HPDE6-E6E7 (cell line): ENCODE data around the gene USP13.

ENCODE experiments used
- DNase-seq: peaks from one replicate; pipeline ENCODE4 v3.0.0; 2011; ENCODE audit warnings: missing footprints; ENCODE audit errors: extremely low spot score

Gene USP13

DNA sequence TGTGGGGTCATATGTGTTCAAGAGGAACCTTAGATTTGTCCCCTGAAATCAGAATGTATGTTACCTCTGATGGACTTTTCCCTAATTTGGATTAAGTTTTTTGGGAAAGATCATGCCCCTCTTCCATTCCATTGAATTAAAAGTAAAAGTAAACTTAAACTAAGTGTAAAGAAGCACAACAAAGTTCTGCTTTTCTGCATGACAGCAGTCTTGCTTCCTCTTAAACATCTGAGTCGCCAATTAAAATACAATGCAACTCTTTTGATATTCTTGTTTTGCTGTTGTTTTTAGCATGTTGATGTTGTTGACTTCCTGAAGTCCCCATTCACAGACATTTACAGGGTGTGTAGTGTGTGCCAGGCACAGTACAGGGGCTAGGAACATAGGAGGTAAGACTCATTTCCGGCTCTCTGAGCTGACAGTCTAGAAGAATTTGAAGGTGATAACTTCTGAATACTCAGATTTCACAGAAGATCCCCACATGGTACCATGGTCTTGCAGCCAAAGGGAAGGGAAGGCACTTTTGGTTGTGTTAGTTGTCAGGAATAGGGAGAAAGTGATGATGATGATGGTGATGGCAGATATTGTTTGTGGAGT, 45.0 kb downstream of the USP13 start:
- DNase-seq, result no peak

- no peak for DNase-seq
These were observed 47.9 kb downstream of the USP13 start for GRCh38 chr3:179700716-179701115.

DNA sequence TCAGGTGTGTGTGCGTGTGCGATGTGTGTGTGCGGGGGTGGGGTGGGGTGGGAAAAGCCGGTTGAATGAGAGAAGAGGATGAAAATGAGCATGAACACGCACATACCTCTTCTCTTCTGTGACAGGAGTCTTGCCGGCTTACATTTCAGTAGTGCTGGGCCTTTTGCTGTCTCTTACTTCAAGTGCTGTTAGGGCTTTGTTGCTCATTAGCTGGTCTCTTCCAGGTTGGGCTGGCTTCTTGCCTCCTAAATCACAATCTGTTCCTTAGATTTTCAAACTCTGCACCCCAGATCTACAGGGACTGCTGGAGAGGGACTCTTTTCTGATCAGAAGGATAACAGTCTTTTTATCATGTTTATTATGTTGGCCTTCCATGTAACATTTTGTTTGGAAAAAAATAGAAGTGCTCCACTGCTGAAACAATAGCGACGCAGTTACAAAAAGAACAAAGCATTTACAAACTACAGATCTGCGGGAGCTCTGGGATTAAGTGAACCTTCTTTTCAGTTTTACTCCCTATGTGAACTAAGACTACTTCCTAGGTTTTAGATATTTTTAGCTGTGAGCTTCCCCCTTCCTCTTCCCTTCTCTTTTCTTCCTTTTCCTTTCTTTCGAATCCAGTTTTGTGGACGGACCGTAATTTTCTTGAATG, 48.5 kb downstream of the USP13 start:
- no peak for DNase-seq

- DNase-seq, result no peak
These were observed 49.6 kb downstream of the USP13 start for GRCh38 chr3:179702271-179702947.

- no peak for DNase-seq
These were observed 51.0 kb downstream of the USP13 start for GRCh38 chr3:179703816-179704215.

DNA sequence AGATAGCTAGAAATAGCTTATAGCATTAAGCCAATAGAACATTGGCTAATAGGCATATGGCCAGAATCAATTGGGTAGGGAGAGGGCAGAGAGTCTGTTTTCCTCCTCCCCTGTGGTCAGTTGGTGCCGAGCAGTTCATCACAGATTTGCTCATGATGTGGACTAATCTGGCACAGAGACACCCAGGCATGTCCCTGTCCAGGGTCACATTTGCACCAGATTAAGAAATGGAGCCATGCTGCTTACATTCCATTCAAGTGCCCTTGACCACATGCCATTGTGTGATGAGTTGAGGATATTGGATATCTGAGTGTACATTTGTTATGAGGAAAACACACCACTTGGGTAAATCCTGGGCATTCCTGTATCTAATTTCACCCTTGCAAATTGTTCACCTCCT, 53.4 kb downstream of the USP13 start:
- no peak for DNase-seq

- no peak for DNase-seq
These were observed 57.2 kb downstream of the USP13 start for GRCh38 chr3:179710079-179710478.

DNA sequence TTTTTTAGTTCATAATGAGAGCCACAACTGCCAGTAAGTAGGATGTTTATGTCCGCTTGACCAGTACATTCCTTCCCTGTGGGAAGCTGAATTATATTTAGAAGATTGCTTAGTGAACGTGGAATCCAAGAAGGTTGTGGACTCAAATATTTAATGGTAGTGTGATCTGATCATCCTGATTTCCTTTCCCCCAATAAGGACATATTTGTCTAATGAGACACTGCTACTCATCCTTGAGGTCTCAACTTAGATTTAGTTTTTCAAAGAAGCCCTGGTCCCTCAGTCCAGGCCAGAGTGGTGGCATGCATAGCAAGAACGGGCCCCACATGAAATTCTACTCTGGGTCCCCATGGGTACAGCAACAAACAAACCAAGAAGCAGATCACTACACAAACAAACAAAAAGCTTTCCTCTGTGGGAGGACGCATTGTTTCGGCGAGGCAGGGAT, 60.8 kb downstream of the USP13 start:
- no peak for DNase-seq

DNA sequence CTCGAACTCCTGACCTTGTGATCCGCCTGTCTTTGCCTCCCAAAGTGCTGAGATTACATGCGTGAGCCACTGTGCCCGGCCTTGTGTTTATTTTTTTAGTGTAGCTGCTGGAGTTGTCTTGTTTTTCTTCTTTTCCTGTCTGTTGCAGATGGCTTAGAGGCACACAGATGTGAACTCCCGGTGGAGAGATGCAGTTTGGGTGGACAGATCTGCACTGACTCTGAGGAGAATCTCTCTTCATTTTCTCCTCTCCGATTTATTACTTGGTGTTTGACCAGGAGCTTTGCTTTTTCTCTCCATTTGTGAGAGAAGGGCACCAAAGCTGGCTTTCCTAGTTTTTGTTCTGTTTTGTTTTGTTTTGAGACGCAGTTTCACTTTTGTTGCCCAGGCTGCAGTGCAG, 62.7 kb downstream of the USP13 start:
- DNase-seq, result no peak

DNA sequence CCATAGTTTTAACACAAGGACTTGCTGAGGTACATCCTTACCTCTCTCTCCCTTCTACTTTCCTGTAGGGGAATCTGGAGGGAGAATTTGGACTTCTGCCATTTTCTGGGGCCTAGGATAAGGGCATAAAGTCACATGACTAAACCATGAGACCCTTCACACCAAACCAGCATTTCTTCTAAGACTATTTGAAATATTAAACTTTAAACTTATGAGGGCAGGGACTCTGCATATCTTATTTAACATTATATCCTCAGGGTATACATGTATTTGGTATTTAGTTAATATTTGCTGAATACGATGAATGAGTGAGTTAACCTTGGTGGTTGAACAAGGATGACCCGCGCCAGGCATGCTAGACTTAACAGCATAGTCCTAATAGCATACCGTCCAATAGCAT, 63.4 kb downstream of the USP13 start:
- DNase-seq, result no peak

GRCh38 chr3:179716811-179717210, 64.0 kb downstream of the USP13 start:
- DNase-seq, result no peak

GRCh38 chr3:179717219-179717618, 64.4 kb downstream of the USP13 start:
- DNase-seq, result no peak

- no peak for DNase-seq
These were observed 66.4 kb downstream of the USP13 start for GRCh38 chr3:179719048-179719734.

DNA sequence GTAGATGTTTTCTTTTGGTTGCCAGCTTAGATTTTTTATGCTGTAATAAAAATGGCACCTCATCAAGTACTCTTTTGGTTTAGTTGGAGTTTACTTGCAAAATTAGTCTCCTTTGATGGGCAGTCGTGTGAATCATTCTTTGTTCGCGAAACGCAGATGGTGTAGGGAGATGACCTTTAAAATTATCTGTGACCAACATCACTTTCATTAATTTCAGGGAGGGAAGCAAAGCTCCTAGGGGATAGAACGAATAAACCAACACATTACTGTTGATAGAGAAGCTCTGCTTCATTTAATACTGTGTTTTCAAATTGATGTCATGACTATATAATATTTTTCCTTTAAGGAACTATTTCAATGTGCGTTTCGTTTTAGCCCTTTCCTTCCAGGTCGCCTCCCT, 67.4 kb downstream of the USP13 start:
- DNase-seq, result no peak

GRCh38 chr3:179723617-179724016, 70.8 kb downstream of the USP13 start:
- no peak for DNase-seq

DNA sequence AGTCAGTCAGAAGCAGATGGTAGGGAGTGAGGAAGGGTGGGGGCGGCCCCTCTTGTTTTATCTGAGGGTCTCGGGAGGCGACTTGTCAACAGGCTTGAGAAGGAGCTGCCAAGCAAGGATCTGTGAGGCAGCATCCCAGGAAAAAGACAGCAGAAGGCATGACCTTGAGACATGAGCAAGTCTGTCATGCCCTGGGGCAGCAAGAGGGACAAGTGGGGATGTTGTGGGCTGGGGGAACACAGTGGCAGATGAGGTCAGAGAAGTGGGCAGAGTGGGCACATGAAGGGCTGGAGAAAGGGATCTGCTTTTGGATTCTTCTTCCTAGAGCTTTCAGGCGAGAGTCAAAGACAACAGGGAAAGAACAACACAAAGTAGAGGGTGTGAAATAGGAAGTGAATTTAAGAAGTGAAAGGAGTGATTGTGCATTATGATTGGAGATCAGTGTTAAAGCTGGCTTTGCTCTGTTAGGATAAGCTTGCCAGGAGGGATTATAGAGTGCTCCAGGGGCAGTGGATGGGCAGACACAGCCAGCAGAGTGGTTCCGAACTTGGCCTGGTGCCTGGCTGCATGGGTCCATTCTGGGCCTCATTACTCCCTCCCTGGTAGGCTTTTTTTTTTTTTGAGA, 73.3 kb downstream of the USP13 start:
- DNase-seq, result no peak

DNA sequence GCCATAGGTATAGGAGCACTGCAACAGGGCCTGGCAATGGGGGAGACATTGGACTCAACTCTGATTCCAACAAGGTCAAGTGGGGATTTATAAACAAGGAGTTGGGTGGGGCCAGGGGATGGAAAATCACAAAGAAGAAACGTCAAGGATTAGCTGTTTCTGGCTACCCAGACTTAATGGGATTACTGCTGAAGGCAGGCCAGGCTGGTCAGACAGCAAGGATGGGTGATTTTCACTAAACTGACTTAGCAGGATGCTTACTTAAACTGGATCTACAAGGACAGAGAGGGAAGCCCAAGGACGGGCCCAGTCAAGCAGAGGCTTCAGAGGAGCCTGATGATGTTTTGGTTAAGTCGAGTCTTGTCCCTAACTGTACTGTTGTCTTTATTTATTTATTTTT, 76.2 kb downstream of the USP13 start:
- no peak for DNase-seq

- no peak for DNase-seq
These were observed 77.1 kb downstream of the USP13 start for GRCh38 chr3:179729981-179730380.

DNA sequence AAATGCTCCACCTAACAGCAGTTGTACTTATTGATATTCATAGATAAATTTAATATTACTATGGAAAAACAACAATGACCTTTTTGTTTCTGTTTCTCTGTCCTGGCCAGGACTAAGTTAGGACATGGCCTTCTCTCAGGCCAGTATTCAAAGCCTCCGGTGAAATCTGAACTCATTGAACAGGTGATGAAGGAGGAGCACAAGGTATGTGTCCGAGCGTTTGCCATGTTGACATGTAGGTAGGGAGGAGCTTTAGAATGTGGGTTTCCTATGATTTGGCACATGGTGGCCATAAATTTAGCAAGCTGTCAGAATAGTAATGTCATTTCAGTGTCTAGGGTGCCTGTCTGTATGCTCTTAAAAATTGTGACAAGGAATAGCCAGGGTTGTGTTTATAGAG, 77.7 kb downstream of the USP13 start:
- DNase-seq, result no peak

- DNase-seq, result no peak
These were observed 78.7 kb downstream of the USP13 start for GRCh38 chr3:179731544-179731943.

DNA sequence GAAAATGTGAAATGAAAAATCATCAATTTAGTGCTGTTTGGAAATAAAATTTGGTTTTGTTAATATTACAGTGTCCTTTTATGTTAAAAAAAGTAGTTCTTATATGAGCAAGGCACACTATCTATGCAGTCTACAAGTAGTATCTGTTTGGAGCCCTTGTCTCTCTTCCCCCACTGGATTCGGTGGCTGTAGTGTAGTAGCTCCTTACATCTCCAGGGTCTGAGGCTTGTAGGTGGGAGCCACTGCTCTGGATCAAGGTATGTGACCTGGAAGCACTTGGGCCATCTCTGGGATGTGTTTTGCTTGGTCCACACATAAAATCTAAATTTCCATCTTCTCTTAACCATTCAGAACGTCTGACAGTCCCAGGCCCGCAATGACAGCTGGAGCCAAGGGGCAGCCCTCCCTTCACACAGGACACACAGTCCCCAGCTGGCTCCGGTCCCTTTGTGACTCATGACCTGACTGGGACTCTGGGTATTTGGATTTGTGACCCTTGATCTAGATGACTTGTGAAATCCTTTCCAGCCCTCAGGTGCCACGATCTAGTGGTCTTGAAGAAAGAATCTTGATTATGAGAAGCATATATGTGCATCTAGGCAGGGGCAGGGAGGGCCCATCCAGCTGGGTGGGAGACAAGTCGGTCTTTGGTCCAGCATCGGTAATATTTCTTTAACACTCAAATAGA, 80.0 kb downstream of the USP13 start:
- no peak for DNase-seq

DNA sequence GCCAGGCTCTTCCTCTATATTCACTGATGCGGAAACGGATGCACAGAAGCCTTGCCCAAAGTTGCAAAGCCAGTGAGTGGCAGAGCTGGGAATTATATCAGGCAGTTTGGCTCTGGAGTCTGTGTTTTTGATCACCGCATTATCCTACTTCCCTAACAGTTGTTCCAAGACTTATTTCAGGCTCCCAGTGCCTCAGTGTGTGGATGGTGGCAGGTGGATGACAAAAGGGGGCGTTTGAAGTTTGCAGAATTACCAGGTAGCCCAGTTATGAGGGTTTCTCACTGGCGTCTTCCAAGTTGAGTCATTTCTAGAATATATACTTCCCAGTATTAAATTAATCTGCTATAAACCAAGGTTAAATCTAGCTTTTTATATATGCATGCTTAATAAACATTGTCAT, 81.0 kb downstream of the USP13 start:
- DNase-seq, result no peak
